ENCODE data around the gene ZCCHC2.
A peak's percentile ranks its signal among the peaks of the same experiment; 100 is the strongest.

The ZCCHC2 gene

GRCh38 chr18:62522504-62523254 lies at the start of gene ZCCHC2:
Gene ZCCHC2, plus strand, starts transcription at chr18:62523025. Its CDS starts 400 bp downstream, at chr18:62523425.
- DNase-seq: peak; percentile 99

- DNase-seq: no peak
These were observed 43.3 kb upstream of the ZCCHC2 start for GRCh38 chr18:62479574-62479973.

GRCh38 chr18:62480927-62481326 lies 41.9 kb upstream of the ZCCHC2 start:
- DNase-seq: no peak

GRCh38 chr18:62484941-62485340 lies 37.9 kb upstream of the ZCCHC2 start:
- no peak for DNase-seq

GRCh38 chr18:62485684-62486083 lies 37.1 kb upstream of the ZCCHC2 start:
- no peak for DNase-seq

- no peak for DNase-seq
These were observed 36.4 kb upstream of the ZCCHC2 start for GRCh38 chr18:62486290-62486964.

- no peak for DNase-seq
These were observed 35.7 kb upstream of the ZCCHC2 start for GRCh38 chr18:62487161-62487560.

- no peak for DNase-seq
These were observed 31.7 kb upstream of the ZCCHC2 start for GRCh38 chr18:62490967-62491695.

- DNase-seq: no peak
These were observed 29.6 kb upstream of the ZCCHC2 start for GRCh38 chr18:62493033-62493862.

GRCh38 chr18:62494764-62495163 lies 28.1 kb upstream of the ZCCHC2 start:
- no peak for DNase-seq

GRCh38 chr18:62496262-62496661 lies 26.6 kb upstream of the ZCCHC2 start:
- DNase-seq: no peak

- DNase-seq: no peak
These were observed 25.5 kb upstream of the ZCCHC2 start for GRCh38 chr18:62497190-62497772.

- no peak for DNase-seq
These were observed 24.1 kb upstream of the ZCCHC2 start for GRCh38 chr18:62498616-62499262.

GRCh38 chr18:62499263-62499650 lies 23.6 kb upstream of the ZCCHC2 start:
- DNase-seq: no peak

- no peak for DNase-seq
These were observed 22.7 kb upstream of the ZCCHC2 start for GRCh38 chr18:62500174-62500573.

- DNase-seq: no peak
These were observed 21.7 kb upstream of the ZCCHC2 start for GRCh38 chr18:62500966-62501591.

- peak; percentile 66 for DNase-seq
These were observed 16.9 kb upstream of the ZCCHC2 start for GRCh38 chr18:62505669-62506494.

GRCh38 chr18:62506495-62507143 lies 16.2 kb upstream of the ZCCHC2 start:
- DNase-seq: no peak

- DNase-seq: no peak
These were observed 13.0 kb upstream of the ZCCHC2 start for GRCh38 chr18:62509779-62510178.

GRCh38 chr18:62510789-62511188 lies 12.0 kb upstream of the ZCCHC2 start:
- no peak for DNase-seq

Data from activated CD4-positive, alpha-beta T cell treated with anti-CD3 and anti-CD28 coated beads, Interleukin-2, amount 50 U/mL, for 16 hours (primary cell).